ENCODE data around the gene CLMN. TPM values are rescaled to one million over a fixed set of nuclear protein-coding genes. Genes with fewer than 3 reads are reported as not detected.

Gene CLMN
- total RNA-seq, 4 donors from 2014 or later: 3.3 to 14.1 (median 5.1) TPM

GRCh38 chr14:95282354-95282985 is 37.2 kb downstream of the CLMN start:
- WGBS, 2 donors: 43 to 100% methylated on average over 1 to 2 of the region's 2 CpGs
- Histone ChIP-seq H3K36me3 (no peaks in the 10 kb centered on the region), H3K27ac (no peak overlapping the region), H3K4me3 (no peak overlapping the region), H3K4me1 (peaks cover 0 to 4% (median 0%) of the 10 kb centered on the region in 3 donors), H3K27me3 (no peaks in the 10 kb centered on the region), H3K9me3 (no peaks in the 10 kb centered on the region)
- no peak for TF ChIP-seq POLR2A (IDR thresholded peaks at IDR 0.05)
- no peak for TF ChIP-seq CTCF (IDR thresholded peaks at IDR 0.05)
- DNase-seq: no peak
- intact Hi-C loops (cut with DNase I): no loop called here

GRCh38 chr14:95281560-95282176 is 38.0 kb downstream of the CLMN start:
- Histone ChIP-seq H3K27ac (no peak overlapping the region), H3K4me1 (no peaks in the 10 kb centered on the region), H3K27me3 (no peaks in the 10 kb centered on the region), H3K4me3 (no peak overlapping the region), H3K36me3 (no peaks in the 10 kb centered on the region), H3K9me3 (no peaks in the 10 kb centered on the region)
- WGBS, 2 donors: 69 to 70% methylated on average over 3 to 4 of the region's 4 CpGs
- no peak for DNase-seq
- TF ChIP-seq CTCF (IDR thresholded peaks at IDR 0.05): no peak
- no peak for TF ChIP-seq POLR2A (IDR thresholded peaks at IDR 0.05)
- intact Hi-C loops (cut with DNase I): no loop called here

GRCh38 chr14:95275494-95275893 is 44.2 kb downstream of the CLMN start:
- DNase-seq: no peak
- Histone ChIP-seq H3K36me3 (no peaks in the 10 kb centered on the region), H3K27me3 (no peaks in the 10 kb centered on the region), H3K27ac (no peak overlapping the region), H3K4me3 (no peak overlapping the region), H3K9me3 (no peaks in the 10 kb centered on the region), H3K4me1 (no peaks in the 10 kb centered on the region)
- TF ChIP-seq CTCF (IDR thresholded peaks at IDR 0.05) (no peak), POLR2A (IDR thresholded peaks at IDR 0.05) (no peak)
- 80 to 92% methylated on average over 7 of the region's 7 CpGs for WGBS, 2 donors
- intact Hi-C loops (cut with DNase I): no loop called here

- 94 to 96% methylated on average over 5 to 6 of the region's 6 CpGs for WGBS, 2 donors
- DNase-seq: no peak
Observed at GRCh38 chr14:95274874-95275273, 44.8 kb downstream of the CLMN start.

More at GRCh38 chr14:95274874-95275273, 44.8 kb downstream of the CLMN start:
- intact Hi-C loops (cut with DNase I): no loop called here
- no peaks in the 10 kb centered on the region for H3K36me3 ChIP-seq
- no peak overlapping the region for H3K27ac ChIP-seq
- H3K27me3 ChIP-seq: no peaks in the 10 kb centered on the region
- H3K4me1 ChIP-seq: no peaks in the 10 kb centered on the region
- TF ChIP-seq POLR2A (IDR thresholded peaks at IDR 0.05) (no peak), CTCF (IDR thresholded peaks at IDR 0.05) (no peak)
- no peaks in the 10 kb centered on the region for H3K9me3 ChIP-seq
- no peak overlapping the region for H3K4me3 ChIP-seq
